ENCODE measurements around the gene PNPLA4.

Gene PNPLA4

DNA sequence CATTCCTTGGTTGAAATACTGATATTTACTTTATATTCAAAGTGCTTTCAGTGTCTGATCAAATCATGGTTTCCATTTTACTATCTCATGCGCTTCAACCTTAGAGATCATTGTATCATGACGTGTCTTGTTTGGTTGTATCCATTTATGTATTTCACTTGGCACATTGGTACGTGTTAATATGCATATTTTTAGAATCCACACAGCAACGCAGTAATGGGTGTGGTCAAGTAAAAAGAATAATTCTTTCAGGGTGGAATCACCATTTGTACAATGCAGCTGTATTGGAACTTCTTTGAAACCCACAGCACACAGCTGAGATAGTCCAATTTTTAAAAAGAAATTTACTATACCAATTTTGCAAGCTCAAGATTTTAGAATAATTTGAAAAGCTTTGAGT is 55.2 kb downstream of the PNPLA4 start:
- no peak for DNase-seq (ENCODE audit: low read depth in 3 of 3)

DNA sequence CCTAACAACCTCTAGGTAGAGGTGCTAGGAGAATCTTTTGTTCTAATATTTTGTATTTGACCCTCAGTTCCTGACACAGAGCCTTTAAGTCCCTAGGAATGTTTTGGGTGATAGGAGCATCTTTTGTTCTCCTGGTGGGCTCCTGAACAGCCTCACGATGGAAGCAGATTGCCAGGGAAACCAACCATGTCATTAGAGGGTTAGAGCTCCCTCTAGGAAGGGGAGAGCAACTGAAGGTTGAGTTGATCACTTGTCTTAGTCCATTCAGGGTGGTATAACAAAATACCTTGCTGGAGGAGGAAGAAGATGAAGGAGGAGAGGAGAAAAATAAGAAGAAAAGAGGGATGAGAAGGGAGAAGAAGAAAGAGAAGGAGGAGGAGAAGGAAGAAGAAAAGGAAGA is 75.0 kb downstream of the PNPLA4 start:
- DNase-seq (ENCODE audit: low read depth in 3 of 3), result no peak

All from stimulated activated CD4-positive, alpha-beta T cell treated with anti-CD3 and anti-CD28 coated beads, TNF-alpha, amount 100 ng/mL, for 24 hours (primary cell).